Activated gamma-delta T cell treated with anti-CD3 and anti-CD28 coated beads, Interleukin-2, amount 50 U/mL, for 16 hours (primary cell): ENCODE data around the gene MYO10.

Experiments
- DNase-seq: peaks from one replicate; pipeline ENCODE4 v3.0.0-alpha.2; 2020; ENCODE audit warnings: low read depth

MYO10 gene

GRCh38 chr5:16916262-16916878 lies 19.7 kb downstream of the MYO10 start:
- DNase-seq: no peak

- DNase-seq: no peak
Measured at GRCh38 chr5:16914584-16914983, 21.5 kb downstream of the MYO10 start.

- no peak for DNase-seq
Measured at GRCh38 chr5:16914108-16914435, 22.0 kb downstream of the MYO10 start.

- DNase-seq: no peak
Measured at GRCh38 chr5:16913187-16914107, 22.6 kb downstream of the MYO10 start.

- no peak for DNase-seq
Measured at GRCh38 chr5:16912080-16912479, 24.0 kb downstream of the MYO10 start.

- DNase-seq: no peak
Measured at GRCh38 chr5:16909464-16909863, 26.6 kb downstream of the MYO10 start.

GRCh38 chr5:16907270-16907669 lies 28.8 kb downstream of the MYO10 start:
- no peak for DNase-seq

GRCh38 chr5:16906255-16906654 lies 29.8 kb downstream of the MYO10 start:
- DNase-seq: no peak

- no peak for DNase-seq
Measured at GRCh38 chr5:16903480-16904300, 32.4 kb downstream of the MYO10 start.

GRCh38 chr5:16902846-16903245 lies 33.2 kb downstream of the MYO10 start:
- DNase-seq: no peak

GRCh38 chr5:16901021-16901644 lies 35.0 kb downstream of the MYO10 start:
- DNase-seq: no peak

GRCh38 chr5:16899171-16899570 lies 36.9 kb downstream of the MYO10 start:
- DNase-seq: no peak

- DNase-seq: no peak
Measured at GRCh38 chr5:16897800-16898199, 38.3 kb downstream of the MYO10 start.

GRCh38 chr5:16897284-16897704 lies 38.8 kb downstream of the MYO10 start:
- no peak for DNase-seq

GRCh38 chr5:16896767-16897166 lies 39.3 kb downstream of the MYO10 start:
- DNase-seq: no peak

GRCh38 chr5:16894236-16895057 lies 41.6 kb downstream of the MYO10 start:
- DNase-seq: no peak

- DNase-seq: no peak
Measured at GRCh38 chr5:16891033-16891432, 45.1 kb downstream of the MYO10 start.

- DNase-seq: no peak
Measured at GRCh38 chr5:16889972-16890519, 46.0 kb downstream of the MYO10 start.

- no peak for DNase-seq
Measured at GRCh38 chr5:16889203-16889971, 46.7 kb downstream of the MYO10 start.

- DNase-seq: no peak
Measured at GRCh38 chr5:16888694-16889124, 47.4 kb downstream of the MYO10 start.
